GM19023 (cell line): ENCODE measurements around the gene CDV3.
"Not testable (repeated sequence)": the region's sequence is repeated elsewhere in the genome, so short reads cannot be mapped to it uniquely, and the experiment has no call there.

Source experiments
- ATAC-seq: cut with Tn5 transposase; IDR thresholded peaks from one replicate; pipeline ENCODE4 v1.9.1; 2021; ENCODE audit warnings: mild to moderate bottlenecking, moderate library complexity; ENCODE audit not compliant: unreplicated experiment

The CDV3 gene

GRCh38 chr3:133573629-133574194 is at the start of gene CDV3:
TSS of gene CDV3 (plus strand) at chr3:133573686. CDS start at chr3:133574045, 359 bp downstream.
- ATAC-seq: peak; percentile 33

- ATAC-seq: not testable (repeated sequence)
These were observed 49.7 kb upstream of the CDV3 start for GRCh38 chr3:133523758-133524157.

DNA sequence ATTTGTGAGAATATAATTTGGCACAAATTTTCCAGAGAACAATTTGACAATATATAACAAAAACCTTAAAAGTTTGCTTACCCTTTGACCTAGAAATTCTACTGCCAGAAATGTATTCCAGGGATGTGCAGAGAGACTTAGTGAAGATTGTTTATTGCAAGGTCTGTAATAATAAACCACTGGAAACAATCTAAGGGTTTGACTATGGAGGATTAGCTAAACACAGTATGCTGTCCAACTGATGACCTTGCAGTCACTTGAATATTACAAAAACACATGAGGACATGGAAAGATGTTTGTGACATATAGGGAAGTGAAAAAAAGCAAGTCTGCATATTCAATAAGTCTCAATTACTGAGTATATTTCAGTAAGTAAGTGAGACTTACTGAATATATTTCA is 48.1 kb upstream of the CDV3 start:
- no peak for ATAC-seq

DNA sequence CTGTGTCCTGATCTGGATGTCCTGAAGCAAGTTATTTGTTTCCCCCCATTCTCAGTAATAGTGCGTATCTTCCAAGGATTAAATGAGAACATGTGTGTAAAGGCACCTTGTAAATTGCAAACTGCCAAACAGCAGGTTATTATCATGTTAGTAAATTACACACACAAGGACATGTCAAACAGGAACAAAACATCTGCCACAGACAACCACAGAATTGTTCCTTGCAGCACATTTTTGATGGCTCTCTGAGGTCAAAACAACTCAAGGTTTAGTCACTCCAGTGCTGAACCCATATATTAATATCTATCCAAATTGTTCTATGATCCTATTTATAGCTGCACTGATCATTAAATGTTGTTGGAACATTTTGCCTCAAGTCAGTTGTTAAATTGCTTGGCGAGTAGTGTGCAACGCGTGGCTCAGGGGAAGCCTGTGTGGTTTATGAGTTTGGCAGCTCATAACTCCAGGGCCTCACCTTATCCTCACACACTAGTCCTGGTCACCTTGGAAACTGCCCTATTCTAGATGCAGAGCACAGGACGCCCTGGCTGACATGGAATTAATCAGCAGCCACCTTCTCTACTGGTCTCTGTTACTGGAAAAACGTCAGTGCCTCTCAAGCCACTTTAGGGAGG is 46.3 kb upstream of the CDV3 start:
- ATAC-seq: no peak

DNA sequence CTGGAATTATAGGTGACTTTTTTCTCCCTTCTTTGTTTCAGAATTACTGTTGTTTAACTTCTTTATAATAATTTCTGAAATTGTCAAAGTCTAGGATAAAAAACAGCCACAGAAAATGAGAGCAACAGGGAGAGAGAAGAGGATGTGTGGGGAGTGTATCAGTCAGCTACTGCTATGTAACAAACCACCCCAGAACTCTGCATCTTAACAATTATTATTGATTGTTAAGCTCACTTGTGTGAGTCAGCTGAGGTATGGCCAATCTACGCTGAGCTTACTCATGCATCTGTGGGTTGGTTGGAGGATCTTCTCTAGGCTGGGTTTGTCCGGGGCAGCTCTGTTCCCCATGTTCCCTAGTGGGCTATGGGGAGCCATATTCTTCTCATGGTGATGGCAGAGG is 43.7 kb upstream of the CDV3 start:
- ATAC-seq: no peak

GRCh38 chr3:133531981-133532380 is 41.5 kb upstream of the CDV3 start:
- ATAC-seq: no peak

GRCh38 chr3:133532951-133533350 is 40.5 kb upstream of the CDV3 start:
- no peak for ATAC-seq

- ATAC-seq: no peak
These were observed 37.3 kb upstream of the CDV3 start for GRCh38 chr3:133535971-133536881.

- not testable (repeated sequence) for ATAC-seq
These were observed 36.4 kb upstream of the CDV3 start for GRCh38 chr3:133537131-133537530.

DNA sequence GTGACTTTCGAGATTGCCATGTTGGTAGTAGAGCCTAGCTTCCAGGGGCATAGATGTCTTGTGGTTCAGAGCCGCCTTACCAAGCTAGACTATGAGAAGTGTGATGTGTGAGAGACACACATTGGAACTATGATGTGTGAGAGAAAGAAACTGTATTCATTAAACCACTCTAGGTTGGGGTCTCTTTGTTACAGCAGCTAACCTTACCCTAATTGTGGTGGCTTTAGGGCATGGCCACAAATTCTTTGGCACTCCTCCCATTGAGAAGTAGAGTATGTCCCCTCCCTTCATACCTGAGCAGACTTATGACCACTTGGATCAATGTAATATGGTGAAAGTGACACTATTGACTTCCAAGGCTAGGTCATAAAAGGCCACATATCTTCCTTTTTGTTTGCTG is 35.3 kb upstream of the CDV3 start:
- no peak for ATAC-seq

DNA sequence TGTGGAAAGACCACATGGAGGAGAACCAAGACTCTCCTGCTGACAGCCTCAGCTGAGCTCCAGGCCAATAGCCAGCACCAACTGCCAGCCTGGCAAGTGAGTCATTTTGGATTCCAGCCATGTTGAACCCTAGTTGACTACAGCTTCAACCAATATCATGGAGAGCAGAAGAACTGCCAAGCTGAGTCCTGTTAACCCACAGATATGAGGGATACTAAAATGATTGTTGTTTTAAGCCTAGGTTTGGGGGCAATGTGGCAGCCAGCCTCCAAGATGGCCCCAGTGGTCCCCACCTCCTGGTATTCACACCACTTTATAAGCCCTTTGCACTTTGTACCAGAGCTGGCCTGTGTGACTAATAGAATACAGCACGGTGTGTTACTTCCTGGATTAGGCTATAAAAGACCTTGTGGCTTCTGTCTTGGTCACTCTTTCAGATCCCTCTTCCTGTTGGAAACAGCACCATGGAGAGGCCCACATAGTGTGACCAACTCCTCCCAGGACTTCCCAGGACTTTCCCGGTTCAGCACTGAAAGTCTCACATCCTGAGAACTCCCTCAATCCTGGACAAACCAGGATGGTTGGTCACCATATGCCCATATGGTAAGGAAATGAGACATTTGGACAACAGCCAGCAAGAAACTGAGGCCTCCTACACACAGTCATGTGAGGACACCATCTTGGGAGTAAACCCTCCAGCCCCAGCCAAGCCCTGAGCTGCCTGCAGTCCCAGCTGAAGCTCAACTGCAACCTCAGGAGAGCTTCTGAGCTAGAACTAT is 32.4 kb upstream of the CDV3 start:
- ATAC-seq: peak; percentile 74

DNA sequence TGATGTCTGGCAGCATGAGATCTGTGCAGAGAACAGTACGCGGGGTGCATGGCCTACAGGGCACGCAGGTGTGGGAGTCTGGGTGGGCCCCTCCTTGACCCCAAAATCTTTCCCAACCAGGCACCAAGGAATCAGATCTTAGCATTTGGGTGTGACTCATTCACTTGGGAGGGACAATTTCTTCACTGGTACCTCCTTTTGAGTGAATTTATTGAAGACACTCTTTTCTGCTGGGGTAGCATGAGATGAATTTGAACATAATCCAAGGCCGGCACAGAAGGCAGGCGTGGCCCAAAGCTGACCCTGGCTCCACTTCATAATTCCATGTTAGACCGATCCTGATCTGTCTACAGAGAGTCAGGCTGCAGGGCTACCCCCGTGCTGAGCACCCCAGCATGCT is 30.6 kb upstream of the CDV3 start:
- ATAC-seq: no peak

- not testable (repeated sequence) for ATAC-seq
These were observed 28.5 kb upstream of the CDV3 start for GRCh38 chr3:133544983-133545382.

DNA sequence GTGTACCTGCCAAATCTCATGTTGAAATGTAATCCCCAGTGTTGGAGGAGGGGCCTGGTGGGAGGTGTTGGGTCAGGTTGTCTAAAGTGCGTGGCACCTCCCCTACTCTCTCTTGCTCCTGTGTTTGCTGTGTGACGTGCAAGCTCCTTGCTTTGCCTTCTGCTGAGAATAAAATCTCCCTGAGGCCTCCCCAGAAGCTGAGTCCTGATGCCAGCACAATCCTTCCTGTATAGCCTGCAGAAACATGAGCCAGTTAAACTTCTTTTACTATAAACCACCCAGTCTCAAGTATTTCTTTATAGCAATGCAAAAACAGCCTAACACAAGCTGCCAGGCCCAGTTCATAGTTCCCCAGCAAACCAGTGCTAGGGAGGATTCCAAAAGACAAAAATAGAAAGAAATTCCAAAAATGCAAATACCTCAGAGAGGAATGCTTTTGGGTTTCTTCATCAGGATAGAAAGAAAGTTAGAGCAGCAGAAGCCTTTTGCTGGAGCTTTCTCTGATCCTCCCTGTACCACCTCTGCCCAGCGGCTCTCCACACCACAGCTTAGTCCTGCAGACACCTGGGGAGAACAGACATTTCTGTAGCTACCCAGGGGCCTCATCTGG is 25.9 kb upstream of the CDV3 start:
- no peak for ATAC-seq

DNA sequence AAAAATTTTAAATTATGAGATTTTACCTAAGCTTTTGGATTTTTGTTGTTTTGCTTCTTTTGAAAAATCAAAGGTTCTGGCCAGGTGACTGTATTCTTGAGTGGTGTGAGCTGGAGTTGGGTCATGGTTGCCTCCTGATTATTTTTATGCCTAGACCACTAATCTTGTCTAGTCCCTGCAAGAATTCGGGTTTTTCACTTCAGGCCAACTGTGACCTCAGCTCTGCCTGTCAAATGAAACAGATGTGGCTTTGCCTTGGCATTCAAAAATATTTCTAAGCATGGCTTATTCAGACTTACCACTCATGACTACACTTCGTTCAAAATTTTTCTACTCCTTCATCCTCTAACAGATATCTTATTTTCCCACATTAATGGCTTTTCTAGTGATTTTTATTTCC is 25.4 kb upstream of the CDV3 start:
- ATAC-seq: no peak

DNA sequence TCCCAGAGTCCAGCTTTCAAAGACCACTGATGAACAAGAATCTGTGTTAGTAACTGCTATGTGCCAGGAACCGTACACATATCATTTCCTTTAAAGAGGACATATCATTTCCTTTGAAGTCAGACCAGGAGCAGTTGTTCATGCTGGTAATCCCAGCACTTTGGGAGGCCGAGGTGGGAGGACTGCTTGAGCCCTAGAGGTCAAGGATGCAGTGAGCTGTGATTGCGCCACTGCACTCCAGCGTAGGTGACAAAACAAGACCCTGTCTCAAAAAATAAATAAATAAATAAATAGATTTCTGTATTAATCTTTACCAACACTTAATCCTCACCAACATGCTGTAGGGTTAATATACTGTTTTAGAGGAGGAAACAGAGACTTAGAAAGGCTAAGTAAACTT is 23.9 kb upstream of the CDV3 start:
- ATAC-seq: no peak

GRCh38 chr3:133551589-133551988 is 21.9 kb upstream of the CDV3 start:
- ATAC-seq: not testable (repeated sequence)

GRCh38 chr3:133561679-133562078 is 11.8 kb upstream of the CDV3 start:
- ATAC-seq: no peak

DNA sequence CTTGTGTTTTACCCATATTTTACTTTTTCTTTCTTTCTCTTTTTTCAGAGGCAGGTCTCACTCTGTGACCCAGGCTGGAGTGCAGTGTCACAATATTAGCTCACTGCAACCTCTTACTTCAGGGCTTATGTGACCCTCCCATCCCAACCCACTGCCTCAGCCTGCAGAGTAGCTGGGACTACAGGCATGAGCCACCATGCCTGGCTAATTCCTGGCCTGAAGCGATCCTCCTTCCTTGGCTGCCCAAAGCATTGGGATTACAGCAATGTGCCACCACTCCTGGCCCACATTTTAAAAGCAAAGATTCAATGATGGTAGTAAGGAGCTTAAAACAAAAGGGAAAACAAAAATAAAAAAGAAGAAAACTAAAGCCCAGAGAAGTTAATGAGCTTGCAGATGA is 11.1 kb upstream of the CDV3 start:
- ATAC-seq: no peak

DNA sequence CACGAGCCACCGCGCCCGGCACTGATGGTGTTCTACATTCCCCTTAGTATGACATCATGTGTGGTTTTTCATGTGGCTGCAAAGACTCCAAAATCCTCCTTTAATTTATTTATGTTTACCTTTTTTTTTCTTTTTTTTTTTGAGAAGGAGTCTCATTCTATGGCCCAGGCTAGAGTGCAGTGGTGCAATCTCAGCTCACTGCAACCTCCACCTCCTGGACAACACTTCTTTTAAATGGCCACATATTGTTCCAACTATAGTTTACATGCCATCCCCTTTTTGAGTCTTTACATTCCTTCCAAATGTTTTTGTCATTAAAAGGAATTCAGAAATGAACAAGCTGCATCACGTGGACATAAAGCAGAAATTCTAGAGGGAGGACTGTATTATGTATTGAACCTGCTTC is 10.3 kb upstream of the CDV3 start:
- ATAC-seq: no peak

- ATAC-seq: no peak
These were observed 9.7 kb upstream of the CDV3 start for GRCh38 chr3:133563816-133564215.
